Stimulated activated CD4-positive, alpha-beta T cell treated with anti-CD3 and anti-CD28 coated beads, Interleukin-15, amount 100 ng/mL, for 48 hours (primary cell): Measurements from ENCODE around the gene SLC38A6.
A peak's percentile ranks its signal among the peaks of the same experiment; 100 is the strongest.

Source experiments
- DNase-seq, 2 donors: peaks; one replicate each; pipeline ENCODE4 v3.0.0-alpha.2; 2020; ENCODE audit warnings: low read depth in 2 of 2

The SLC38A6 gene

DNA sequence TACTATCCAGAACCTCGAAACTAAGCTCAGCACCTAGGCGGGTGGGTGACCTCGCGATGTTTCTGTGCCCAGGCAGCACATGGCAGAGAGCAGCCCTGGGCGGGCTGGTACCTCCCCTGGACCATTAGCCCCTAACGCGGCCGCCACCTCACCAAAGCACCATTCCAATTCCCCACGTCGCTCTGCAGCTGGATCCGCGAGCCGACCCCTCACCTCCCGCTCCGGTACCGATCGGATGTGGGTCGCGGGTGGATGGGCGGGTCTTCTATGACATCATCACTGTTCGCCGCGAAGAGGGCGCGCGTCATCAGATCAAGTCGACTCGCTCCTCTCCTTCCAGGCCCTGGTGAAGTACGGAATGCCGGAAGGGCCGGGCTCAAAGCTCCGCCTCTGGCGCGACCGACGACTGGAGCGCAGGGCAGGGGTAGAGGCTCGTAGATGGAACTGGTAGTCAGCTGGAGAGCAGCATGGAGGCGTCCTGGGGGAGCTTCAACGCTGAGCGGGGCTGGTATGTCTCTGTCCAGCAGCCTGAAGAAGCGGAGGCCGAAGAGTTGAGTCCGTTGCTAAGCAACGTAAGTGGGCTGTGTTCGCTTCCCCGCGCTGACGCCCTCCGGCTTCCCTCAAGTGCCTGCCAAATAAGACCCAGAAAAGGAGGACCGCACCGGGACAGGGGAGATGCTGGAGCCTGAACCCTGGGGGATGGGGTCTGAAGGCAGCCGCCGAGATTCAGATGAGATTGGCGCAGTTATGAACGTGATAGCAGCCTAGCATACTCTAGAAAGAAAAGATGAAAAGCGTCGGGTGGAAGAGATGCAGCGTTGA lies at the start of gene SLC38A6, which contains the start of gene TRMT5:
TSS of gene SLC38A6 (plus strand) at position 435 of the 822 bp plus-strand sequence. CDS start at position 468, 33 bp downstream.
TSS of gene TRMT5 (minus strand) at position 269 of the 822 bp plus-strand sequence. CDS start at position 163, 106 bp downstream.
- peak; percentile 82 to 84 for DNase-seq

DNA sequence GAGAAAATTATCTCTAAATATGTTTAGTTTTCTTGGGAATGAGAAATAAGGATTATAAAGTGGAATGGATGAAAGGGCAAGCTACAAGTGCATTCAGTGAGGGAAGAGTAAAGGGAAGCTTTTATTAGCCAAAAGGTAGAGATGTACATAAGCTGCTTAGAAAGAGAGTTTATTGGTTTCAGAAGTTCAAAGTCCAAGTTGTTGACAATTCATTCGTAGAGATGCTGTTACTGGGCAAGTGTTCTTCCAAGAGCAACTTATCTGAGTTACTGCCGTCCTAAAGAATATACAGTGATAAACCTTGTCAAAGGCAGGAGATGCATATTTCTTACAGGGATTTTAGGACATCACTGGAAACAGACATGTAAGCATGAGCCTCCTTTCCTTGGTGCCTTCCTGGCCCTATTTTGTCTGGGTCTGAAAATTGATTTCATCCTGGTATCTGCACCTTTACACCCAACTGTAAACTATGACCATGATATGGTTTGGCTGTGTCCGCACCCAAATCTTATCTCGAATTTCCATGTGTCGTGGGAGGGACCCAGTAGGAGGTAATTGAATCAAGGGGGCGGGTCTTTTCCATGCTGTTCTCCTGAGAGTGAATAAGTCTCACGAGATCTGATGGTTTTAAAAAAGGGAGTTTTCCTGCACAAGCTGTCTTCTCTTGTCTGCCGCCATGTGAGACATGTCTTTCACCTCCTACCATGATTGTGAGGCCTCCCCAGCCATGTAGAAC lies 47.0 kb upstream of the SLC38A6 start:
- DNase-seq, result no peak

DNA sequence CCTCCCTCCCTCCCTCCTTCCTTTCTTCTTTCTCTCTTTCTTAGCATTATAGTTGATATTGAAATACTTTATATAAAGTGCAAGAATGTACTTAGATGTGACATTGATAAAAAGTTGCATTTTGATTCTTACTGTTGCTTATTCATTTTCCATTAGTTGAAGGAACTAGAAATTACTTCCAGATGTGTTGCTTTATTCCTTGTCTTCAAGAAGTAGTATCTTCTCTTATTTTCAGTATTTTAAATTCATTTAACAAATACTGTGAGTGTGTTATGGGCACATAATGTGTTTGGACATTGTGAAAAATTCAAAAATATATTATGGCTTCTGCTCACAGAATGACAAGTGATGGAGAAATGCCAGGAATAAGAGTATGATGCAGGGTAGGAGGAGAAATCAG lies 45.7 kb upstream of the SLC38A6 start:
- DNase-seq, result no peak

DNA sequence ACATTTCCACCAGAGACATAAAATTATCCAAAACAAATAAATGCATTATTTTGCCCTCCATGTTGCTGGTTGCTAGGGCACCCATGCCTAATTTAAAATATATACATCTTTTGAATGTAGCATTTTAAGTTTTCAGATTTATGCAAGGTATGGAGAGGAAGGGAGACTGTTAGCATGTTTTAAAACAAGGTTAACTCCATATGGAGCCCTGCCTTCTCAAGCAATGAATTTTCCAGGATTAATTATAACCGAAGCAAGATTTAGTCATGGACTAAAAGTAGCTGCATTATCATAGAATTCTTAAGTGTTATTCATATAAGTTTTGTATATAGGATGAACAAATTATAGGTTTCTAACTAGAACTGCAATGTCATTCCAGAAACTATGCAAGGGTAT lies 37.4 kb upstream of the SLC38A6 start:
- DNase-seq, result no peak

DNA sequence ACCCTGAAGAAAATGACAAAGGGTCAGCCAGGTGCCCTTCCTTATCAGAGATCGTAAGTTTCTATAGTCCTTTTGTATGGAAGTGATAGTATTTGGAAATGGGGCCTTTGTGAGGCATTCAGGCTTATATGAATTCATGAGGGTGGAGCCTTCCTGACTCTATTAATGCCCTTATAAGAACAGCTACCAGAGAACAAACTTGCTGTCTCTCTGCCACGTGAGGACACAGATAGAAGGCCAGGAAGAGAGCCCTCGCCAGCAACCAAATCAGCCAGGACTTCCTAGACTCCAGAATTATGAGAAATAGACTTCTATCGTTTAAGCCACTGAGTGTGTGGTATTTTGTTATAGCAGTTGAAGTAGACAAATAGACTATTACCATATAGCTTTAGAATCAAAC lies 36.8 kb upstream of the SLC38A6 start:
- DNase-seq, result no peak

DNA sequence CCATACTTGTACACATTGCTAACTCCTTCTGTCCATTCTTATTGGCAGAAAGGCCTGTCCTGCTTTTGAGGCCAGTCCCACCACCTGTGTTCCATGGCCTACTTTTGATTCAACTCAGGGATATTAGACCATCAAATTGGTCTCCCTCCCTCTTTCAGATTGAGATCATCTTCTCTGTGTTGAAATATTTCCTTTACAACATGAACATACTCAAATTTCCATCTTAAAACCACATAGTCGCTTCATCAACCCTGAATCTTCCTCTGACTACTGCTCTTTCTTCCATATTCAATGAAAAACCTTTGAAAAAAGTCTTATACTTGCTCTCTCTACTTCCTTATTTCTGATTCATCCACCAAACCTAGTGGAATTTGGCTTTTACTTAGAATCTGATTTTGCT lies 35.1 kb upstream of the SLC38A6 start:
- no peak for DNase-seq

DNA sequence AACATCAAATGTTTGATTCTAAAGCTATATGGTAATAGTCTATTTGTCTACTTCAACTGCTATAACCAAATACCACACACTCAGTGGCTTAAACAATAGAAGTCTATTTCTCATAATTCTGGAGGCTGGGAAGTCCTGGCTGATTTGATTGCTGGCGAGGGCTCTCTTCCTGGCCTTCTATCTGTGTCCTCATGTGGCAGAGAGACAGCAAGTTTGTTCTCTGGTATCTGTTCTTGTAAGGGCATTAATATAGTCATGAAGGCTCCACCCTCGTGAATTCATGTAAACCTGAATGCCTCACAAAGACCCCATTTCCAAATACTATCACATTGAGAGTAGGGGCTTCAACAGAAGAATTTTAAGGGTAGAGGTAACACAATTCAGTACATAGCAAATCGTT lies 34.3 kb upstream of the SLC38A6 start:
- no peak for DNase-seq

DNA sequence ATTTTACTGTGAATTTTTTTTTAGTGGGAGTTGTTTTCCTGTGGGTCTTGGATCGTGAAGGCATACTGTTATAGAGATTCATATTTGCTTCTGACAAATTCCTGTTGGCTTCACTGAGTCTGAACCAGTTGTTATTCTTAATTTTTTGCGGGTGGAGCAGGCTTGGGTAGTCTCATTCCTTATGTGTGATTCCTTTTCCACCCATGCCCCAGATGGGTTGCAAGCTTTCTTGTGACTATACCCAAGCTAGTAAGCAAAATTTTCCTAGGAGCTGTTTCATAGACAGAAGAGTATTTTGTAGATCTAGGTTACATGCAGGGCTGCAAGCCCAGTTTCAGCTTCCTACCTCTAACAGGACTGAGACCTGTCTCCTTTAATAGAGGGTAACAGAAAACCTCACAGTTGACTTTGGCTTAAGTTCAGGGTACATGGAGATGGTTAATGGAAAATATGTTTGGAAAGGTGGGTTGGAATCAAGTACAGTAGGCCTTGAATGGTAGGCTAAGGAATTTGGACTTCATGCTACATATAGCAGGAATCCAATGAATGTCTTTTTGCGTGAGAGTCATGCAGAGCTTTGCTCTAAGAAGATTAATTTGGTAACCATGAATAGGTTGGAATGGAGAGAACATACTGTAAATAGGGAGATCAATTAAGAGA lies 29.1 kb upstream of the SLC38A6 start:
- DNase-seq, result no peak

DNA sequence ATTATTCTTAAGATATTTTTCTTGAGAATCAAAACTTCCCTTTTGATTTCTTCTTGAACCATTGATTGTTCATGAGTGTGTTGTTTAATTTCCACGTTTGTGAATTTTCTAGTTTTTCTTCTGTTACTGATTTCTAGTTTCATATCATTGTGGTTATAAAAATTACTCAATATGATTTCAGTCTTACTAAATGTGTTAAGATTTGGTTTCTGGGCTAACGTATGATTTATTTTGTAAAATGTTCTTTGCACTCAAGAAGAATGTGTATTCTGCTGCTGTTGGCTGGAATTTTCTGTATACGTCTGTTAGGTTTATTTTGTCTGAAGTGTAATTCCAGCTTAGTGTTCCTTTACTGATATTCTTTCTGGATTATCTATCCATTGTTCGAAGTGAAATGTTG lies 24.8 kb upstream of the SLC38A6 start:
- no peak for DNase-seq

DNA sequence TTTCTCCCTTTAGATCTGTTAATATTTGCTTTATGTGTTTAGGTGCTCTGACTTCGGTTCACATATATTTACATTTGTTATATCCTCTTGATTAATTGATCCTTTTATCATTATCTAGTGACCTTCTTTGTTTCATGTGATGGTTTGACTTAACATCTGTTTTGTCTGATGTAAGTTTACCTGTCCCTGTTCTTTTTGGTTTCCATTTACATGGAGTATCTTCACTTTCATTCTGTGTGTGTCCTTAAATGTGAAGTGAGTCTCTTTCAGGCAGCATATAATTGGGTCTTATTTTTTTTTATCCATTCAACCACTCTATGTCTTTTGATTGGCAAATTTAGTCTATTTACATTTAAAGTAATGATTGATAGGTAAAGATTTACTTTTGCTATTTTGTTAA lies 24.4 kb upstream of the SLC38A6 start:
- DNase-seq, result no peak

DNA sequence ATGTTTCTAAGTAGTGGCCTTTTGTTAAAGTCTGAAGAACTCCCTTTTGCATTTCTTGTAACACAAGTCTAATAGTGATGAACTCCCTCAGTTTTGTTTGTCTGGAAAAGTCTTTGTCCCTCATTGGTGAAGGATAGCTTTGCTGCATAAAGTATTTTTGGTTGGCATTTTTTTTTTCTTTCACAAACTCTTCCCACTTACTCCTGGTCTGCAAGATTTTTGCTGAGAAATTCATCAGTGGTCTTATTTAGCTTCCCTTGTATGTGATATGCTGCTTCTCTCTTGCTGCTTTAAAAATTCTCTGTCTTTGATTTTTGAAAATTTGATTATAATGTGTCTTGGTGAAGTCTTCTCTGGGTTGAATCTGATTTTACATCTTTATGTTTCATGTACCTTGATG lies 22.9 kb upstream of the SLC38A6 start:
- no peak for DNase-seq

DNA sequence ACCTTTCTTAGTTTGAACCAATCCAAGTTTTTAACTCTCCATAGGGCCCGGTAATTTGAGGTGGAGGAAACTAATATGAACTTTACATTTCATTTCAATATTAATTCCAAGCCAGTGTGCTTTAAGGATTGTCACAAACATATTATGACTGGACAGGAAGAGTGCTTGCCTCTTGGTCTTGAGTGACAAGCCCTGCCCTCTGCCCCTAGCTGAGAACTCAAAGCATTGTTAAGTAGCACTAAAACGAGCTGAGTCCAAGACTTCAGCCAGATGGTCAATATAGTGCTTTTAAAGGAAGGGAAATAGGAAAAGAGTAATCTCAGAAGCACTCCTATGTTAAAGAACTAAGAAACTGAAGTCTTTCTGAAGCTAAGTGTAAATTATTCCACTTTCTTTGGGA lies 17.3 kb upstream of the SLC38A6 start:
- no peak for DNase-seq

DNA sequence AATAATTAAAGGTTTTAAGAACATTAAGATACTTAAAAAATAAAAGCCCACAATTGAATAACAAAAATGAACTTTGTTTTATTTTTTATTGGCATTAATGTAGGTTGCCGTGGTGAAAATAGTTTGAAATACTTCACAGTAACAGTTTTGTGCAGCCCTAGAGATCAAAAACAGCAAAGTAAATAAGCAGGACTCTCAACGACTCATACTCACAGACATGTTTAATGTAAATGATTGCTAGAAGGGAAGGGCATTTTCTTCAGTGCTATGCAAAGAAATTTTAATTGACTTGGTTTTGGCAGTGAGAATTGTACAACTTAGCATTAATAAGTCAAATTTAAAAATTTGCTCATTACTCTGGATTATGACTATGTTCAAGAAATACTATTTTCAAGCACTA lies 16.1 kb upstream of the SLC38A6 start:
- no peak for DNase-seq

DNA sequence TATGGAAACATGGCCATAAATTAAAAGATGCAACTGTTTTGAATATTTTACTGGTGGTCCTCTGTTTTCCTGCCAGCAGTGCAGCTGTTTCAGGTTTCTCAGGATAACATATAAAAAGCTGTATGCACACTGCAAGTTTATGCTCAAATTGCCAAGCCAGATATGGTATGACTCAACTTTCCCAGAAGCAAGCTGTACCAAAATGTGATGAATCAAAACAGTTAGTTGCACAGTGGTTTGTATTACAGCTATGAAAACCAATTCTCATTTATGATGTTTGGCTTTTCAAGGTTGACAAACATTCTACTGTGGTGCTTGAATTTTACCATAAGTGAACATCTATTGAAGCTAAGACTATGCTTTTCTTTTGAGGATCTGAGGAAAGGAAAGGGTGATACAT lies 15.6 kb upstream of the SLC38A6 start:
- DNase-seq, result no peak

DNA sequence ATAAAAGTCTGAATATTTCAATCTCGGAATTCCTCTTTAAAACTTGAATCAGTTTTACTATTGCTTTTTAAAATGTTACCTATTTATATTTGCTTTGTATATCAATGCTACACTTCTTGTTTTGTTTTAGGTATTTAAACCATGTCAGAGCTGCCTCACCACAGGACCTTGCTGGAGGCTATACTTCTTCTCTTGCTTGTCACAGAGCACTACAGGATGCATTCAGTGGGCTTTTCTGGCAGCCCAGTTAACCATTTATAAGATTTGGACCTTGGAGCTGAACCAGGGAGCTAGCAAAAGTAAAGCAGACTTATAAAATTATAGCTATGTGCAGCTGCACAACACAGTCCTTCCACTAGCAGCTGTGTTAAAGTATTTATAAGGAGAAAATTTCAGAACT lies 12.9 kb upstream of the SLC38A6 start:
- DNase-seq, result no peak

DNA sequence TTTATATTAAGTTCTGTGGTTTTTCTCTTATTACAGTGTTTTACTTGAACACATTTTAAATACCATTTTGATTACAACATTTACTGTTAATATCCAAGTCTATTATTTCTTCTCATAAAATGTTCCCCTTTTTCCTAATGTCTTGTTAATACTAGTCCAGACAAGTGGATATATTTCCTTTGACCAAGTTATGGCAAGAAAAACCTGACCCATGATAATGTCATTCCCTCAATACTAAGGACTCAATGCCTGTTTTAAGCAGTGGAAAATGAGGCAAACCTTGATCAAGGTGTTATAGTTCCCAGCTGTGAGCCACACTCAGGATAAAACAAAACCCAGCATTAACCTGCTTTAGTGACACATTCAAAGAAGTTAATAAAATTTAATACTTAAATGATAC lies 12.4 kb upstream of the SLC38A6 start:
- no peak for DNase-seq

DNA sequence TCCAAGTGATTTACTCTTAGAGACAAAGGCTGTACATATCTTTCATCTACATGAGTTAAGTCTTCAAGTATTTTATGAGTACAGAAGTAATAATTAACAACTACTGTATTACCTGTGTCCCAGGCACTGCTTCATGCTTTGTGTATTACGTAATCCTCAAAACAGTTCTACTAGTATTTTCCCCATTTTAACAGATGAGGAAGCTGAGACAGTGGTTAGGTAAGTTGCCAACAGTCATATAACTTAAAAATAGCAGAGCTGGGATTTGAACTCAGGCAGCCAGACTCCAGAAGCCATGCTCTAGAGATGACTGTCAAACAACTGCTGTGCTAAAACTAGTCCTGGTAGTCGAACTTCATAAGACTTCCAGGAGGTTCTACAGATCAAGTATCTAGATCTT lies 10.9 kb upstream of the SLC38A6 start:
- no peak for DNase-seq

DNA sequence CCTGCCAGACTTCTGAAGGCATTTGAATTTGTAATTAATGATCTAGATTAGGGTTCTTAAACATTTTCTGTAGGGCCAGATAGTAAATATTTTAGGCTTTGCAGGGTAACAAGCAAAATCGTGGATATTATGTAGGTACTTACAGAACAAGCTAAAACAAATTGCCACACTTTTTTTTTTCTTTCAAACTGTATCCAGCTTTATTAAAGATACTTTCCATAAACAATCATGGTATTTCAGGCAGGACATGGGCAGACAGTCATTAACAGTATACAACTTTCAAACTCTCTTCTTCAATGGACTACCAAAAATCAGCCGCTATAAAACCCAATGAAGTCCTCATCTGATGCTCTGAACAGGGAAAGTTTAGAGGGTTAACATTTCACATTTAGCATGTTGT lies 9.8 kb upstream of the SLC38A6 start:
- DNase-seq, result no peak

DNA sequence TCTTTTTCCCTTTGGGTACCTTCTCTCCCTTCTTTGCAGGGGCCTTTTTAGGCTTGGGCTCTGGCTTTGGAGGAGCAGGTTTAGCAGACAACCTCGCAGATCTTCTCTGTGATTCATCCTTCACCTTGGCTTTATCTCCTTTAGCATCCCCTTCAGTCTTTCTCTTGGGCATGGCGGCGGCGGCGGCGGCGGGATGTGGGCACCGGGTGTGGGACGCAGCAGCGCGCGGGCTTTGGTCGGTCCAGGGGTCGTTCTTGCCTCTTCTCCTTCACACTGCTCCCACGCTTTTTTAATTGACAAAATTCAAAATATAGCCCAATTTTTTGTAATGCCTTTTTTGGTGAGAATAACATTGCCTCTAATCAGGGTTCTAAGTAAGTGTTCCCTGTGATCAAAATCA lies 8.8 kb upstream of the SLC38A6 start:
- no peak for DNase-seq

DNA sequence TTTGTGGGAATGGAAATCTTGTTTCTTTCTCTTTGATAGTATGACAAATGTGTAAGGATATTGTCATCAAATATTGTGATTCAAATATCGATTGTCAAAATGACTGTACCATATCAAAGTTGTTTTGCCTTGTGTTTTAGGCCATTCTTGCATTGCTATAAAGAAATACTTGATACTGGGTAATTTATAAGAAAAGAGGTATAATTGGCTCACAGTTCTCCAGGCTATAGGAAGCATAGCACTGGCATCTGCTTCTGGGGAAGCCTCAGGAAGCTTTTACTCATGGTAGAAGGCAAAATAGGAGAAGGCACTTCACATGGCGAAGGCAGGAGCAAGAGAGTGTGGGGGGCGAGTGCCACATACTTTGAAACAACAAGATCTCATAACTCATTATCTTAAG lies 8.0 kb upstream of the SLC38A6 start:
- no peak for DNase-seq

DNA sequence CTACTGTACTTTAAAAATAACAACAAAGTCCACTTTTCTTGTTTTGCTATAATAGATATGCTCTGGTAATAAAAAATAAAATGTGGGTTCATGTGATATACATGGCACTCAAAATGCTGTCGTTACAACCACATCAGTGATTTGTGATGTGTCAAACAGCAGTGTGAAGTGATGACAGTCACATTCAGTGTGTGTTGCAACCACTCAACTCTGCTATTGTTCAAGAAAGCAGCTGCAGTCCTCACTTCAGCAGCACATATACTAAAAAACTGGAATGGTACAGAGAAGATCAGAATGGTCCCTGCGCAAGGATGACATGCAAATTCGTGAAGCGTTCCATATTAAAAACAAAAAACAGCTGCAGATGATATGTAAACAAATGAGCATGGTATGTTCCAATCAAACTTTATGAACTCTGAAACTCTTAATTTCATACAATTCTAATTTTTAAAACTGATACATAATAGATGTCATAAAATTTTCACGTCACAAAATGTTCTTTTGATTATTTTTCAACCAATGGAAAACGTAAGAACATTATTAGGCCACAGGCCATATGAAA lies 6.9 kb upstream of the SLC38A6 start:
- DNase-seq, result no peak

DNA sequence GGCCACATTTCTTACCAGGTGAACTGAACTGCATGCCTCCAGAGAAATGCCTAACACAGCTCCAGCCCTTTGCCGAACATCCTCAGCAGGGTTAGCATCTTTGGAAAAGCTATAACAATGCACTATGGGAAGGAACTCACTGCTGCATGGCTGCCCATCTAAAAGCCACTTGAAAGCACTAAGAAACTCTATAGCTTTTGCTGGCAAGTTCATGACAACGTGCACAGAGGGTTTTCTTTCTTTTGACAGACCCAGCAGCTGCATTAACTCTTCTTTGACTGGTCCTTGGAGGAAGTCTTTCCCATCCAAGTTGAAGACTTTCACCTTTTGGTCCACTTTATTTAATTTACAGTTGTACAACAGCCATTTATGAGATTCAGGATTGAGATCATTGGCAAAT lies 5.5 kb upstream of the SLC38A6 start:
- DNase-seq, result no peak
